Astrocyte of the spinal cord (primary cell): ENCODE results near the gene ATF7.

ENCODE experiments used
- DNase-seq: peaks from one replicate; pipeline ENCODE4 v3.0.0; 2011; ENCODE audit warnings: low read depth, low spot score
- H3K4me3 ChIP-seq: 2 replicates; pipeline ENCODE4 v1.5.1; 2011; ENCODE audit warnings: low read depth, mild to moderate bottlenecking, low read length, moderate library complexity
- CTCF ChIP-seq: IDR thresholded peaks from 2 replicates; pipeline ENCODE4 v1.5.1; 2012; ENCODE audit warnings: low read depth, mild to moderate bottlenecking, low read length, inconsistent platforms
- in situ Hi-C: cut with HindIII; loops from 2 replicates; pipeline ENCODE4 v1.10.0; 2017; ENCODE audit warnings: low sequenced_read_pairs

ATF7 gene

GRCh38 chr12:53497461-53497860 lies 128.7 kb downstream of the ATF7 start:
- no peak overlapping the region for H3K4me3 ChIP-seq
- in situ Hi-C loops = no loop called here
- no peak for TF ChIP-seq CTCF
- no peak for DNase-seq

- in situ Hi-C loops = no loop called here
- no peak overlapping the region for H3K4me3 ChIP-seq
- TF ChIP-seq CTCF = no peak
- no peak for DNase-seq
These were observed 129.5 kb downstream of the ATF7 start for GRCh38 chr12:53496752-53497032.

GRCh38 chr12:53495903-53496751 lies 130.1 kb downstream of the ATF7 start:
- H3K4me3 ChIP-seq = no peak overlapping the region
- TF ChIP-seq CTCF = no peak
- peak; percentile 58 for DNase-seq
- in situ Hi-C loops = no loop called here

- no peak for TF ChIP-seq CTCF
- no peak for DNase-seq
- peak overlapping the region; percentile 42 for H3K4me3 ChIP-seq
- in situ Hi-C loops = no loop called here
These were observed 132.4 kb downstream of the ATF7 start for GRCh38 chr12:53493610-53494391.

- in situ Hi-C loops = no loop called here
- DNase-seq = peak; percentile 90
- no peak for TF ChIP-seq CTCF
- H3K4me3 ChIP-seq = peak overlapping the region; percentile 42
These were observed 133.2 kb downstream of the ATF7 start for GRCh38 chr12:53492830-53493609.

- TF ChIP-seq CTCF = no peak
- in situ Hi-C loops = no loop called here
- H3K4me3 ChIP-seq = peak overlapping the region; percentile 42
- DNase-seq = no peak
These were observed 134.0 kb downstream of the ATF7 start for GRCh38 chr12:53492188-53492587.
